ENCODE data around the gene SEZ6L2.

DNA sequence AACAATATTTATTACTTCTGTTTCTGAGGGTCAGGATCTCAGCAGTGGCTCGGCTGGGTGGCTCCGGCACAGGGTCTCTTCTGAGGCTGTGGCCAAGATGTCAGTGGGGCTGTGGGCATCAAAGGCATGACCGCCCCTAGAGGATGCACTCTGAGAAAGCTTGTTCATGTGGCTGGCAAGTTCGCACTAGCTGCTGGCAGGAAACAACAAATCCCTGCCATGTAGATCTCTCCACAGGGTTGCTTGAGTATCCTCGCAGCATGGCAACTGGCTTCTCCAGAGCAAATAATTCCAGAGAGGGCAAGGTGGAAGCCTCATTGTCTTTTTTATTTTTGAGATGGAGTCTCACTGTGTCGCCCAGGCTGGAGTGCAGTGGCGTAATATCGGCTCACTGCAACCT is 14.2 kb upstream of the SEZ6L2 start:
- TF ChIP-seq, protein P1, sequence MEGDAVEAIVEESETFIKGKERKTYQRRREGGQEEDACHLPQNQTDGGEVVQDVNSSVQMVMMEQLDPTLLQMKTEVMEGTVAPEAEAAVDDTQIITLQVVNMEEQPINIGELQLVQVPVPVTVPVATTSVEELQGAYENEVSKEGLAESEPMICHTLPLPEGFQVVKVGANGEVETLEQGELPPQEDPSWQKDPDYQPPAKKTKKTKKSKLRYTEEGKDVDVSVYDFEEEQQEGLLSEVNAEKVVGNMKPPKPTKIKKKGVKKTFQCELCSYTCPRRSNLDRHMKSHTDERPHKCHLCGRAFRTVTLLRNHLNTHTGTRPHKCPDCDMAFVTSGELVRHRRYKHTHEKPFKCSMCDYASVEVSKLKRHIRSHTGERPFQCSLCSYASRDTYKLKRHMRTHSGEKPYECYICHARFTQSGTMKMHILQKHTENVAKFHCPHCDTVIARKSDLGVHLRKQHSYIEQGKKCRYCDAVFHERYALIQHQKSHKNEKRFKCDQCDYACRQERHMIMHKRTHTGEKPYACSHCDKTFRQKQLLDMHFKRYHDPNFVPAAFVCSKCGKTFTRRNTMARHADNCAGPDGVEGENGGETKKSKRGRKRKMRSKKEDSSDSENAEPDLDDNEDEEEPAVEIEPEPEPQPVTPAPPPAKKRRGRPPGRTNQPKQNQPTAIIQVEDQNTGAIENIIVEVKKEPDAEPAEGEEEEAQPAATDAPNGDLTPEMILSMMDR (conservative IDR thresholded peaks at IDR 0.05 in 1 of 2, IDR thresholded peaks at IDR 0.05 in 1 of 2; ENCODE audit: low read depth in 1 of 2, low read length in 2 of 2), result no peak
- no peak for TF ChIP-seq EZH2 (IDR thresholded peaks at IDR 0.05; ENCODE audit: low read length, missing control alignments)
